SK-N-SH (cell line): ENCODE measurements around the gene UNC5B. TPM values are rescaled to one million over a fixed set of nuclear protein-coding genes. Genes with fewer than 3 reads are reported as not detected.

ENCODE experiments used
- CTCF ChIA-PET: fragments of 300-600, 350-600 bp; formaldehyde crosslinking; extraction: SDS; loops from one replicate; lab custom pipeline; 2021; lab: Yijun Ruan, JAX
- POLR2A ChIA-PET: fragments of 350-600 bp; sonication (Branson Sonifier 250); formaldehyde crosslinking; extraction: SDS; loops from one replicate; lab custom pipeline; 2020; ENCODE audit warnings: antibody characterized with exemption, inconsistent platforms; lab: Yijun Ruan, JAX
- DNase-seq: peaks from one replicate; pipeline ENCODE4 v3.0.0; 2012
- H2AFZ ChIP-seq: fragments of 200-600 bp; sonication (generic); 2 replicates; pipeline ENCODE4 v1.8.1; 2016; ENCODE audit warnings: antibody characterized with exemption, mild to moderate bottlenecking, low read depth
- H3F3A ChIP-seq: fragments of 200-600 bp; sonication (generic); replicated peaks from 2 replicates; pipeline ENCODE3; 2016; ENCODE audit warnings: antibody characterized with exemption, mild to moderate bottlenecking; ENCODE audit not compliant: insufficient read depth
- H3K27ac ChIP-seq, 2 experiments: fragments of 200-500 bp in 1 of 2; fragments of 200-600 bp in 1 of 2; sonication (Bioruptor generic) in 1 of 2; sonication (generic), shearing (Covaris generic) in 1 of 2; 2 replicates each; pipeline versions ENCODE4 v1.5.1 to v1.6.1; 2014 to 2016; ENCODE audit warnings: low read depth in 2 of 2, inconsistent platforms in 1 of 2, low read length in 1 of 2, mild to moderate bottlenecking in 1 of 2, mixed read lengths in 1 of 2
- H3K27me3 ChIP-seq: fragments of 200-600 bp; sonication (generic), shearing (Covaris generic); 2 replicates; pipeline ENCODE4 v1.6.1; 2016; ENCODE audit warnings: mixed run types; ENCODE audit not compliant: insufficient read depth
- H3K36me3 ChIP-seq, 2 experiments: fragments of 200-500 bp in 1 of 2; fragments of 200-600 bp in 1 of 2; sonication (Bioruptor generic) in 1 of 2; sonication (generic) in 1 of 2; replicated peaks in 1 of 2; 2 replicates each; pipeline versions ENCODE3 to v1.5.1; 2014 to 2016; ENCODE audit warnings: low read length in 1 of 2, mild to moderate bottlenecking in 1 of 2; ENCODE audit not compliant: insufficient read depth in 2 of 2, control insufficient read depth in 1 of 2
- H3K4me1 ChIP-seq, 2 experiments: fragments of 200-500 bp in 1 of 2; fragments of 200-600 bp in 1 of 2; sonication (Bioruptor generic) in 1 of 2; sonication (generic), shearing (Covaris generic) in 1 of 2; 2 replicates each; pipeline versions ENCODE4 v1.5.1 to v1.6.1; 2014 to 2016; ENCODE audit warnings: low read depth in 1 of 2, low read length in 1 of 2, mixed run types in 1 of 2; ENCODE audit not compliant: insufficient read depth in 2 of 2, control insufficient read depth in 1 of 2
- H3K4me2 ChIP-seq: fragments of 200-600 bp; sonication (generic), shearing (Covaris generic); 2 replicates; pipeline ENCODE4 v1.6.1; 2017; ENCODE audit warnings: mixed run types
- H3K4me3 ChIP-seq, 2 experiments: fragments of 200-500 bp in 1 of 2; fragments of 200-600 bp in 1 of 2; sonication (Bioruptor generic) in 1 of 2; sonication (generic), shearing (Covaris generic) in 1 of 2; 2 replicates each; pipeline versions ENCODE4 v1.5.1 to v1.8.1; 2014 to 2016; ENCODE audit warnings: low read depth in 2 of 2, inconsistent platforms in 1 of 2, low read length in 1 of 2, mild to moderate bottlenecking in 1 of 2, mixed read lengths in 1 of 2, moderate library complexity in 1 of 2
- H3K79me2 ChIP-seq: fragments of 200-600 bp; sonication (generic); 2 replicates; pipeline ENCODE4 v1.8.1; 2017; ENCODE audit warnings: mild to moderate bottlenecking; ENCODE audit not compliant: insufficient read depth
- H3K9ac ChIP-seq: fragments of 200-600 bp; sonication (generic); 2 replicates; pipeline ENCODE4 v1.6.1; 2017; ENCODE audit warnings: mixed run types
- H3K9me2 ChIP-seq: fragments of 200-600 bp; sonication (generic); 2 replicates; pipeline ENCODE4 v1.6.1; 2017; ENCODE audit warnings: mixed run types
- H3K9me3 ChIP-seq: fragments of 200-600 bp; sonication (generic); 2 replicates; pipeline ENCODE4 v1.6.1; 2017; ENCODE audit warnings: mixed run types, mild to moderate bottlenecking, moderate library complexity
- H4K20me1 ChIP-seq: fragments of 200-600 bp; sonication (generic); 2 replicates; pipeline ENCODE4 v1.6.1; 2017; ENCODE audit warnings: mild to moderate bottlenecking, mixed run types; ENCODE audit not compliant: insufficient read depth
- CTCF ChIP-seq: fragments of 200-600 bp; sonication (generic); IDR thresholded peaks from 2 replicates; pipeline ENCODE4 v1.6.1; 2017; ENCODE audit warnings: antibody characterized with exemption, mild to moderate bottlenecking, moderate library complexity
- EP300 ChIP-seq, 2 experiments: IDR thresholded peaks; 2 replicates each; pipeline versions ENCODE4 v1.4.0 to v1.6.1; 2012; ENCODE audit warnings: borderline replicate concordance in 1 of 2, low read depth in 1 of 2, low read length in 1 of 2
- EZH2phosphoT487 ChIP-seq: fragments of 200-600 bp; sonication (generic); IDR thresholded peaks from 2 replicates; pipeline ENCODE4 v1.6.1; 2017; ENCODE audit warnings: low read depth, mixed run types, mild to moderate bottlenecking, antibody characterized with exemption, moderate library complexity, borderline replicate concordance
- FOSL2 ChIP-seq: IDR thresholded peaks from 2 replicates; pipeline ENCODE4 v1.4.0; 2012; ENCODE audit warnings: low read depth, mild to moderate bottlenecking, moderate library complexity, borderline replicate concordance
- GABPA ChIP-seq: IDR thresholded peaks from 2 replicates; pipeline ENCODE4 v1.4.0; 2012; ENCODE audit warnings: low read depth, mild to moderate bottlenecking
- GATA2 ChIP-seq: sonication (generic); formaldehyde crosslinking; IDR thresholded peaks from 2 replicates; pipeline ENCODE4 v1.5.0; 2020; ENCODE audit warnings: mild to moderate bottlenecking, missing genetic modification reagents
- IRF3 ChIP-seq: fragments of 150-350 bp; IDR thresholded peaks from 2 replicates; pipeline ENCODE4 v1.6.1; 2016; ENCODE audit warnings: mild to moderate bottlenecking, low read depth, low read length
- MEF2A ChIP-seq: IDR thresholded peaks from 2 replicates; pipeline ENCODE4 v1.4.0; 2012; ENCODE audit warnings: low read depth, borderline replicate concordance
- NRF1 ChIP-seq: IDR thresholded peaks from 2 replicates; pipeline ENCODE4 v1.6.1; 2012; ENCODE audit warnings: low read depth, mild to moderate bottlenecking, low read length
- PBX3 ChIP-seq: IDR thresholded peaks from 2 replicates; pipeline ENCODE4; 2012
- POLR2AphosphoS5 ChIP-seq: IDR thresholded peaks from 2 replicates; pipeline ENCODE4 v1.6.1; 2012; ENCODE audit warnings: low read depth, low read length
- RCOR1 ChIP-seq: fragments of 150-350 bp; IDR thresholded peaks from 2 replicates; pipeline ENCODE4 v1.6.1; 2017; ENCODE audit warnings: antibody characterized with exemption, low read length
- RXRA ChIP-seq: IDR thresholded peaks from 2 replicates; pipeline ENCODE4 v1.4.0; 2012; ENCODE audit warnings: low read depth, mild to moderate bottlenecking, borderline replicate concordance
- TAF1 ChIP-seq: IDR thresholded peaks from 2 replicates; pipeline ENCODE4 v1.6.1; 2012; ENCODE audit warnings: low read depth, mild to moderate bottlenecking, low read length, moderate library complexity, borderline replicate concordance
- ZBTB33 ChIP-seq: IDR thresholded peaks from 2 replicates; pipeline ENCODE4 v1.4.0; 2012; ENCODE audit warnings: low read depth, borderline replicate concordance
- WGBS: methylation state at CpG from one replicate; pipeline ENCODE4 v1.1.6; 2017; ENCODE audit warnings: low lambda C conversion rate; 5-methylcytosine and 5-hydroxymethylcytosine counted together
- polyA plus RNA-seq, 3 experiments: library from polyadenylated mRNA; depleted of rRNA; stranded (reverse); fragments of >200 nt; gene quantifications; 2 replicates each; pipeline ENCODE4 v1.2.3, GENCODE V29; 2012

UNC5B gene
- polyA plus RNA-seq, 1 of the 3 experiments (the other 2 are of a cell fraction): 13.8 TPM

GRCh38 chr10:71273506-71273905 lies 61.1 kb downstream of the UNC5B start:
- 82% methylated on average over 3 of the region's 5 CpGs for WGBS
- Histone ChIP-seq H3K79me2 (peaks cover 77% of the 10 kb centered on the region), H4K20me1 (peaks cover 67% of the 10 kb centered on the region; the same call in 1 of the 2 replicates)
- POLR2A ChIA-PET: interaction anchor here (0.7 kb wide), 1 partner anchor 31 kb away, joined by 3 read pairs; no protein-coding TSS in a partner anchor
- TF ChIP-seq GABPA: no peak
- no peak for TF ChIP-seq CTCF
- no peak for TF ChIP-seq RXRA
- no peak for TF ChIP-seq RCOR1
- TF ChIP-seq EZH2phosphoT487: no peak
- no peak for TF ChIP-seq IRF3
- TF ChIP-seq EP300 (IDR thresholded peaks at IDR 0.05; ENCODE audit: borderline replicate concordance in 1 of 2, low read depth in 1 of 2, low read length in 1 of 2): no peak
- no peak for TF ChIP-seq MEF2A
- TF ChIP-seq POLR2AphosphoS5: no peak
- TF ChIP-seq PBX3: no peak
- TF ChIP-seq NRF1: no peak
- no peak for TF ChIP-seq TAF1
- TF ChIP-seq GATA2 (CRISPR knock-in tag): no peak
- TF ChIP-seq FOSL2: no peak
- no peak for TF ChIP-seq ZBTB33
- TF ChIP-seq, all 33 proteins: peak for 0
- Histone ChIP-seq H3K36me3 (no peaks in the 10 kb centered on the region), H3K9ac (no peak overlapping the region), H2AFZ (no peak overlapping the region), H3K4me2 (no peak overlapping the region), H3K4me1 (peaks cover 34 to 90% of the 10 kb centered on the region in 2 experiments), H3K27me3 (no peaks in the 10 kb centered on the region), H3K27ac (peak overlapping the region in 1 of 2 experiments; percentile 96; a peak in 2 of 4 replicates), H3K9me2 (no peaks in the 10 kb centered on the region), H3F3A (peaks cover 19% of the 10 kb centered on the region), H3K4me3 (no peak overlapping the region), H3K9me3 (no peaks in the 10 kb centered on the region)
- CTCF ChIA-PET: interaction anchor here (1.0 to 9.9 kb wide), 3 partner anchors 14 to 370 kb away, joined by 3 to 139 read pairs (median 18); no protein-coding TSS in a partner anchor
- DNase-seq: no peak
